ENCODE data around the gene PKD2.

DNA sequence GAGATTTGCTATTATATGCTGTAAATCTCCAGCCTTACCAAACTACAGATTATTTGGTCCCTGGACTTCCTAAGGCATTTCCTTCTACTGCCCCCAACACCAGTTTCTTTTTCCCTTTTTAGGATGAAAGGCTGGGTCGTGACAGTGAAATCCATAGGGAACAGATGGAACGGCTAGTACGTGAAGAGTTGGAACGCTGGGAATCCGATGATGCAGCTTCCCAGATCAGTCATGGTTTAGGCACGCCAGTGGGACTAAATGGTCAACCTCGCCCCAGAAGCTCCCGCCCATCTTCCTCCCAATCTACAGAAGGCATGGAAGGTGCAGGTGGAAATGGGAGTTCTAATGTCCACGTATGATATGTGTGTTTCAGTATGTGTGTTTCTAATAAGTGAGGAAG lies 67.9 kb downstream of the PKD2 start:
- TF ChIP-seq EZH2 (IDR thresholded peaks at IDR 0.05; ENCODE audit: borderline replicate concordance, insufficient read depth, low read length, poor library complexity, severe bottlenecking) (no peak), RAD21 (conservative IDR thresholded peaks at IDR 0.05) (no peak)

All from neural cell (in vitro differentiated cells).